Colon (tissue), 2 donors: ENCODE results near the gene GPR65.

ENCODE experiments used
- FAIRE-seq: peaks from 2 replicates; lab custom pipeline; 2012; peaks lifted over from hg19 to GRCh38; lab: Jason Lieb, UNC
- donor health status: control.
- donor health status: control.

GPR65 gene

DNA sequence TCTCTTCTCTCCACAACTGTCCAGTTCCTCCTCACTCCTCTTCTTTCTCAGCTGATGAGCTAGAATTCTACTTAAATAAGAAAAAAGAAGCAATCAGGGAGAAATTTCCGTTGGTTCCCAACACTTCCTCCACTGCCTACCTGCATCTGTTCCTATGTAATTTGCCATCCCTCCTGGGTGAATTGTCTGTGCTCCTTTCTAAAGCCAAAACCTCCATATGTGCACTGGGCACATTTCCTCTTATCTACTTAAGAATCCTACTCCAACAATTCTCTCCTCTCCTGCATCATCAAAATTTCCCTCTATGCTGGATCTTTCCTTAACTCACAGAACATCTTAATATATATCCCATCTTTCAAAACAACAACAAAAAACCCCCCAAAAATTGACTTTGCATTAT, 35.2 kb downstream of the GPR65 start:
- no peak for FAIRE-seq

DNA sequence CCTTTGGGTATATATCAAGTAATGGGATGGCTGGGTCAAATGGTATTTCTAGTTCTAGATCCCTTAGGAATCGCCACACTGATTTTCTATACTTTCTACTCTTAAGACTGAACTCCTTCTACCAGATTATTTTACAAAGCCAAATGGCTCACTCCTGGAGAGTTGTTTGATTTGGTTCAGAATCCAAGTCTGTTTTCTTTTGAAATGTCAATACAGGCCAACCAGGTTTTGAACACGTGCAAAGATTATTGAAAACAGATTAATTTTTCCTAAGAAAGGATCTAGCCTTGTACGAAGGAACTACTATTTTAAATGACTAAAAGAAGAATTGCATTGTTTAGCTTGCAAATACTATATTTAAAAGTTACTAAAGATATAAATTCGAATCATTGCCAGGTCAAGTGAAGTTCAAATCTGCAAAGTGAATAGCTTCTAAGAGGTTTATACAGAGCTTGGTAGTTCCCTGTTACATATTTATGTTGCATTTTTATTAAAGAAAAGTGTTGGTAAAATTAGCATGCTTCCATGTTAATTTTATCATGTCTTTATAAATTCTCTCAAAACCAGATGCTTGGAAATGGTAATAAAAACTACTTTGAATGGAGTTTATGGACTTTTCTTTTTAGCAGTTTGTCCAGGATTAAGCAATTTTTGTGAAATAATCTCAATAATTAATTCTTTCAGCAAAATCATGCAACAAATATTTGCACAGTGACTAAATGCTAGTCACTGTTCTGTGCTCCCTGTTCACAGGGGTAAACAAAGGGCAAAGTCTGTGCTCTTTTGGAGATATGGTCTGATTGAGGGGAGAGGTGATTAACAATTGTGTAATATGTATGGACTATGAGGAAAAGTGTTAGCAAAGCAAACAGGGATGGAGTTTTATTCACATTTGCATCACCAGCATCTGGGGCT, 38.9 kb downstream of the GPR65 start:
- FAIRE-seq = no peak

DNA sequence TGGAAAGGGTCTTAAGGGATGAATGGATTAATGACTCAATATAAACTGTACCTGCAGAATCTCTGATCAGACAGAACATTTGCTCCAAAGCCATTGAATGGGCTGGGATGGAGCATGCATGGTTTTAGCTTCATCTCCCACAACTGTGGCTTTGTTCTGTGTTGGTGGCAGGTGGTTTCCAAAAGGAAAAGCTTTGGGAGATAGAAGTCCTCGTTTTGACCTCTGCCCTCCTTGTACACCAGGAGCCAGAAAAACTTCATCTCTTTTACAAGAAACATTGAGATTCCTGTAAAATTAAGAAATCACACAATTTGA, 39.5 kb downstream of the GPR65 start:
- no peak for FAIRE-seq

DNA sequence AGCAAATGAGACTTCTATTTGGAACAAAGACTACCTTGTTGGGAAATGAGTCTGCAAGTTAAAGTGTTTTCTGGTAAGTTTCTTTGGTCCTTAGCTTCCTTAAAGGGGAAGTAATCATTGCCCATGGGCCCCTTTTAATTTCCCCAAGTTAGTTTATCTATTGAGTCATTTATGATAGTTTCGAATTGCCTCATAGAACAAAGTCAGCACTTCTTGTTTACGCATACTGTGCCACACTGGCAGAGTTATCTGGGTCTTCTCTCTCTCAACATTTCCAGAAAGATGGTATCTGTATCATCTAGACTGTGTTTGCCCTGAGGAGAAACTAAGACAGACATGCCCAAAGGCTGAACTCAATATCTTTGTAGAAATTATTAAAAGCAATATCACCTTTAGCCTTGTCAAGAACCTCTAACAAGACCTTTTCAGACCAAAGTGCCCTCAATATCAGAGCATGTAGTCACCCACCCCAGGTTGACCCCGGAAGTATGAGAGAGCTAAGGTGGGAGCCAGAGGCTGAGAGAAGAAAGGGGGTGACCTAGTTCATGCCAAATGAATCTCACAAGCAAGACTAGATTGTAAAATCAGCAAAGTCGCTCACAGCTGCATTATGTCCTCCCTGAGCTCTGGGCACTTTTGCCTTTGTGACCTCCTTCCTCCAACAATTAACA, 40.0 kb downstream of the GPR65 start:
- FAIRE-seq = no peak

DNA sequence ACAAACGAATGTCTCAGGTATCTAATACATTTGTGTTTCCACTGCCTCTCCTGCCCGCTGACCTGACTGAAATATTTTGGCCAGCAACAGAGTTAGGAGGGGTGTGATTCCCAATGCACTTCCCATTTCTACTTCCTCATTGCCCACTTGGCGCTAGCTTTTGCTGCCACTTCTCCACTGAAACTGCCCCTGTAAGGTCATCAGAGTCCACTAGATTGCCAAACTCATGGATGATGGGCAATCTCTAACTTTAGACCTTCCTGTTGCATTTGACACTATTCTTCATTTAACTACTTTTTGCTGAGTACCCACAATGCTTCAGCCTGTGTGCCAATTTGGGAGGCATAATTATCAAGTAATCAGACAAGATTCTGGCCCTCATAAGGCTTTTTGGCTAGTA, 40.8 kb downstream of the GPR65 start:
- FAIRE-seq = no peak

DNA sequence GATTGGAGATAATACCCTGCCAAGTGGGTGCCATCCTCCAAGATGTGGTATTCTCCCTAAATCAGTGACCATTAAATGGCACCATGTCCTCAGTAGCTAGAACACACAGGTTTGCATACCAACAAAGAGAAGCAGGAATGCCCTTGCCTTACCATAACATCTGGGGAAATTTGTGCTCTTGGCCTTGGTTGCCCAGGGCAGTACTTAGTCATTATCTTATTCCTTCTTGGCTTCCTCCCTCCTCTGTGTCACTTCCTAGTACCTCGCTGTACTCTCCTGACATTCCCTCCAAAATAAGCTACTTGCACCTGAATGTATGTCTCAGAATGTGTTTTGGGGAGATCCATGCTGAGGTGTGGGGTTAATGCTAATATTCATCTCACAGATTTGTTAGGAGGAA, 43.4 kb downstream of the GPR65 start:
- no peak for FAIRE-seq

DNA sequence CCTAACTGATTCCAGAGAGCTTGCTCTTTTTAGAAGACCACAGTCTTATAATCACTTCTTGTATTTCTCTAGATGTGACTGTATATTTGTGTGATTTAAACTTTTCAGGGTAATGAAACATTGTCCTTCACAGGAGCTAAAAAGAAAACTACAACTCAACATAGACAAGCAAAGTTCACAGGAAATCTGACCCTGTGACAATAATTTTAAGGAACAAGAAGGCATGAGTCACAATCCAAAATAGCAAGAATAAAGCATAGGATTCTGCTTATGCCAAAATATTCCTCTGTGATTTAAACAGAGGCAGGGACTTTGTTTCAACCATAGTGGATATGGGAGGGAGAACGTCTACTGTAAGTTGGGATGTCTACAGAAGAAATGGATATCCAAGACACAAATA, 44.3 kb downstream of the GPR65 start:
- no peak for FAIRE-seq

DNA sequence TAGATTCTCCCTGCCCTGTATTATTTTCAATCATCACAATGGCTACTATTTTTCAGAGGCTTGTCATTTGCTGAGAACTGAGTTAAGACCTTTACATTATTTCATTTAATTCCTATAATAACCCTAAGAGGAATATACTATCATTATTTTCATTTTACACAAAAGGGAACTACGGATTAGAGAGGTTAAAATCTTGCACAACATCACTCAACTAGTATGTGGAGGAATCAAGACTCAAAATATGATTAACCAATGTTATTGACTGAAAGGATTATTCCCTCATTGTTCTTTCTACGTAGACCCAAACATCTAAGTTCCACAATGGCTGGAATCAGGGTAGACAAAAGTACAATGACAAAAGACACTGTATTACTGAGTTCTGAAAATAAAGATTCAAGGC, 45.0 kb downstream of the GPR65 start:
- no peak for FAIRE-seq

DNA sequence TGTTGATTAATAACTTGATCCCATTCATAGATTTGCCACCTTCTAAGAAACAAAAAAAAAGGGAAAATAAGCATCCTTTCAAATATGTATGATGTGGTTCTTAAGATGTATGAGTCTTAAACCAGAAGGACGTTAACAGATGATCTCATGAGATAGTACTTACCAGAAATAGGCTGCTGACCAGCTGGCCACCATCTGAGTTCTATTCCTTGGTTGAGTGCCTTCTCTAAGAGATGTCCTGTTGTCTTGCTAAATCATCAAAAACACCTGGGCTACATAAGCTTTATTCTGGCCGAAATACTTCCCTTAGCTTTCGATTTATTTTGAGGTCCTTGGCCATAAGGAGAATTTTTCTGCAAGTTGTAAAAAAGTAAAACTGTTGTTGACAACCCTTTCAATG, 55.6 kb downstream of the GPR65 start:
- FAIRE-seq = no peak

DNA sequence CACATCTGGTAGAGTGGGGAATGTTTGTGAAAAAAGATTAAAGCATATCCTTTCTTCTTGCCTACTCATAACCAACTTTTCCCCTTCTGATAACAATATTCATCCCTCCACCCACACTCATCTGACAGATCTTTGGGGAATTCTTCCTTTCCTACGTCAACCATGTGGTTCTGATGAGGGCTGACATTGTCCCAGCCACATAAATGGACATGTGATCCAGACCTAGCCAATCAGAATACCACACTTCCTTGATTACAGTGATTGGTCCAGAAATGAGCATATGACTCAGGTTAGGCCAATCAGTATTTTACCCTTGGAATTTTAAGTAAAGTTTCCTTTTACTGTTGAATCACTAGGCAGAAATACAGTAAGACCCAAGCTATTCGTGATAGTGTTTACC, 58.9 kb downstream of the GPR65 start:
- no peak for FAIRE-seq
